Measurements from ENCODE around the gene LINGO3.

GRCh38 chr19:2291185-2291751 lies 16.7 kb downstream of the LINGO3 start:
- TF ChIP-seq POLR2A (IDR thresholded peaks at IDR 0.05) (no peak), CTCF (IDR thresholded peaks at IDR 0.05) (no peak)
